ENCODE results near the gene MBTPS1. TPM values are rescaled to one million over a fixed set of nuclear protein-coding genes. Genes with fewer than 3 reads are reported as not detected.

The MBTPS1 gene
- total and polyA plus RNA-seq, 4 donors, result 21.1 to 65.0 (median 30.8) TPM

GRCh38 chr16:84074721-84075120 is 42.0 kb downstream of the MBTPS1 start:
- 96% methylated on average over 3 of the region's 3 CpGs for WGBS
- Histone ChIP-seq H3K4me1 (ENCODE audit: control insufficient read depth in 4 of 4, insufficient read depth in 4 of 4, low read length in 3 of 4) (no peaks in the 10 kb centered on the region), H3K9me3 (ENCODE audit: control insufficient read depth in 4 of 4, low read length in 3 of 4) (no peaks in the 10 kb centered on the region), H3K4me3 (ENCODE audit: low read depth in 1 of 3, low read length in 3 of 3) (no peak overlapping the region), H3K27me3 (ENCODE audit: control insufficient read depth in 4 of 4, insufficient read depth in 4 of 4, low read length in 3 of 4) (no peaks in the 10 kb centered on the region), H3K9ac (ENCODE audit: low read depth in 1 of 2, low read length in 2 of 2) (no peak overlapping the region), H3K36me3 (ENCODE audit: control insufficient read depth in 4 of 4, insufficient read depth in 3 of 4, low read depth in 1 of 4, low read length in 3 of 4) (peaks cover 15 to 72% (median 47%) of the 10 kb centered on the region in 4 donors), H3K27ac (ENCODE audit: low read depth in 1 of 2, low read length in 2 of 2) (no peak overlapping the region)
- DNase-seq (ENCODE audit: low spot score), result no peak
- TF ChIP-seq, protein P1, sequence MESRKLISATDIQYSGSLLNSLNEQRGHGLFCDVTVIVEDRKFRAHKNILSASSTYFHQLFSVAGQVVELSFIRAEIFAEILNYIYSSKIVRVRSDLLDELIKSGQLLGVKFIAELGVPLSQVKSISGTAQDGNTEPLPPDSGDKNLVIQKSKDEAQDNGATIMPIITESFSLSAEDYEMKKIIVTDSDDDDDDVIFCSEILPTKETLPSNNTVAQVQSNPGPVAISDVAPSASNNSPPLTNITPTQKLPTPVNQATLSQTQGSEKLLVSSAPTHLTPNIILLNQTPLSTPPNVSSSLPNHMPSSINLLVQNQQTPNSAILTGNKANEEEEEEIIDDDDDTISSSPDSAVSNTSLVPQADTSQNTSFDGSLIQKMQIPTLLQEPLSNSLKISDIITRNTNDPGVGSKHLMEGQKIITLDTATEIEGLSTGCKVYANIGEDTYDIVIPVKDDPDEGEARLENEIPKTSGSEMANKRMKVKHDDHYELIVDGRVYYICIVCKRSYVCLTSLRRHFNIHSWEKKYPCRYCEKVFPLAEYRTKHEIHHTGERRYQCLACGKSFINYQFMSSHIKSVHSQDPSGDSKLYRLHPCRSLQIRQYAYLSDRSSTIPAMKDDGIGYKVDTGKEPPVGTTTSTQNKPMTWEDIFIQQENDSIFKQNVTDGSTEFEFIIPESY (IDR thresholded peaks at IDR 0.05), result no peak
- TF ChIP-seq SP1 (IDR thresholded peaks at IDR 0.05) (no peak), FOXA2 (IDR thresholded peaks at IDR 0.05) (no peak), EGR1 (IDR thresholded peaks at IDR 0.05; ENCODE audit: low read depth in 2 of 2) (no peak), RXRA (IDR thresholded peaks at IDR 0.05) (no peak), HNF4A (conservative IDR thresholded peaks at IDR 0.05) (no peak), NR2F2 (IDR thresholded peaks at IDR 0.05) (no peak), FOXA1 (IDR thresholded peaks at IDR 0.05) (no peak), HNF4G (IDR thresholded peaks at IDR 0.05) (no peak)
- TF ChIP-seq, protein P2, sequence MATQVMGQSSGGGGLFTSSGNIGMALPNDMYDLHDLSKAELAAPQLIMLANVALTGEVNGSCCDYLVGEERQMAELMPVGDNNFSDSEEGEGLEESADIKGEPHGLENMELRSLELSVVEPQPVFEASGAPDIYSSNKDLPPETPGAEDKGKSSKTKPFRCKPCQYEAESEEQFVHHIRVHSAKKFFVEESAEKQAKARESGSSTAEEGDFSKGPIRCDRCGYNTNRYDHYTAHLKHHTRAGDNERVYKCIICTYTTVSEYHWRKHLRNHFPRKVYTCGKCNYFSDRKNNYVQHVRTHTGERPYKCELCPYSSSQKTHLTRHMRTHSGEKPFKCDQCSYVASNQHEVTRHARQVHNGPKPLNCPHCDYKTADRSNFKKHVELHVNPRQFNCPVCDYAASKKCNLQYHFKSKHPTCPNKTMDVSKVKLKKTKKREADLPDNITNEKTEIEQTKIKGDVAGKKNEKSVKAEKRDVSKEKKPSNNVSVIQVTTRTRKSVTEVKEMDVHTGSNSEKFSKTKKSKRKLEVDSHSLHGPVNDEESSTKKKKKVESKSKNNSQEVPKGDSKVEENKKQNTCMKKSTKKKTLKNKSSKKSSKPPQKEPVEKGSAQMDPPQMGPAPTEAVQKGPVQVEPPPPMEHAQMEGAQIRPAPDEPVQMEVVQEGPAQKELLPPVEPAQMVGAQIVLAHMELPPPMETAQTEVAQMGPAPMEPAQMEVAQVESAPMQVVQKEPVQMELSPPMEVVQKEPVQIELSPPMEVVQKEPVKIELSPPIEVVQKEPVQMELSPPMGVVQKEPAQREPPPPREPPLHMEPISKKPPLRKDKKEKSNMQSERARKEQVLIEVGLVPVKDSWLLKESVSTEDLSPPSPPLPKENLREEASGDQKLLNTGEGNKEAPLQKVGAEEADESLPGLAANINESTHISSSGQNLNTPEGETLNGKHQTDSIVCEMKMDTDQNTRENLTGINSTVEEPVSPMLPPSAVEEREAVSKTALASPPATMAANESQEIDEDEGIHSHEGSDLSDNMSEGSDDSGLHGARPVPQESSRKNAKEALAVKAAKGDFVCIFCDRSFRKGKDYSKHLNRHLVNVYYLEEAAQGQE (IDR thresholded peaks at IDR 0.05), result no peak

GRCh38 chr16:84072014-84072413 is 44.7 kb downstream of the MBTPS1 start:
- Histone ChIP-seq H3K9ac (ENCODE audit: low read depth in 1 of 2, low read length in 2 of 2) (no peak overlapping the region), H3K9me3 (ENCODE audit: control insufficient read depth in 4 of 4, low read length in 3 of 4) (no peaks in the 10 kb centered on the region), H3K4me1 (ENCODE audit: control insufficient read depth in 4 of 4, insufficient read depth in 4 of 4, low read length in 3 of 4) (no peaks in the 10 kb centered on the region), H3K36me3 (ENCODE audit: control insufficient read depth in 4 of 4, insufficient read depth in 3 of 4, low read depth in 1 of 4, low read length in 3 of 4) (peaks cover 15 to 80% (median 64%) of the 10 kb centered on the region in 4 donors), H3K4me3 (ENCODE audit: low read depth in 1 of 3, low read length in 3 of 3) (no peak overlapping the region), H3K27ac (ENCODE audit: low read depth in 1 of 2, low read length in 2 of 2) (no peak overlapping the region), H3K27me3 (ENCODE audit: control insufficient read depth in 4 of 4, insufficient read depth in 4 of 4, low read length in 3 of 4) (no peaks in the 10 kb centered on the region)
- DNase-seq (ENCODE audit: low spot score), result no peak
- WGBS, result 91% methylated on average over 10 of the region's 10 CpGs
- TF ChIP-seq HNF4A (conservative IDR thresholded peaks at IDR 0.05), result no peak
- TF ChIP-seq SP1 (IDR thresholded peaks at IDR 0.05), result no peak
- TF ChIP-seq HNF4G (IDR thresholded peaks at IDR 0.05), result no peak
- no peak for TF ChIP-seq JUND (IDR thresholded peaks at IDR 0.05)
- TF ChIP-seq, protein P3, sequence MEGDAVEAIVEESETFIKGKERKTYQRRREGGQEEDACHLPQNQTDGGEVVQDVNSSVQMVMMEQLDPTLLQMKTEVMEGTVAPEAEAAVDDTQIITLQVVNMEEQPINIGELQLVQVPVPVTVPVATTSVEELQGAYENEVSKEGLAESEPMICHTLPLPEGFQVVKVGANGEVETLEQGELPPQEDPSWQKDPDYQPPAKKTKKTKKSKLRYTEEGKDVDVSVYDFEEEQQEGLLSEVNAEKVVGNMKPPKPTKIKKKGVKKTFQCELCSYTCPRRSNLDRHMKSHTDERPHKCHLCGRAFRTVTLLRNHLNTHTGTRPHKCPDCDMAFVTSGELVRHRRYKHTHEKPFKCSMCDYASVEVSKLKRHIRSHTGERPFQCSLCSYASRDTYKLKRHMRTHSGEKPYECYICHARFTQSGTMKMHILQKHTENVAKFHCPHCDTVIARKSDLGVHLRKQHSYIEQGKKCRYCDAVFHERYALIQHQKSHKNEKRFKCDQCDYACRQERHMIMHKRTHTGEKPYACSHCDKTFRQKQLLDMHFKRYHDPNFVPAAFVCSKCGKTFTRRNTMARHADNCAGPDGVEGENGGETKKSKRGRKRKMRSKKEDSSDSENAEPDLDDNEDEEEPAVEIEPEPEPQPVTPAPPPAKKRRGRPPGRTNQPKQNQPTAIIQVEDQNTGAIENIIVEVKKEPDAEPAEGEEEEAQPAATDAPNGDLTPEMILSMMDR (IDR thresholded peaks at IDR 0.05; ENCODE audit: low read depth, low read length, missing input control), result no peak
- TF ChIP-seq TAF1 (conservative IDR thresholded peaks at IDR 0.05), result no peak
- no peak for TF ChIP-seq NR2F2 (IDR thresholded peaks at IDR 0.05)
- no peak for TF ChIP-seq FOXA2 (IDR thresholded peaks at IDR 0.05)
- TF ChIP-seq GABPA (IDR thresholded peaks at IDR 0.05 in 1 of 2, conservative IDR thresholded peaks at IDR 0.05 in 1 of 2), result no peak
- TF ChIP-seq, protein P2 (IDR thresholded peaks at IDR 0.05), result no peak
- TF ChIP-seq RAD21 (IDR thresholded peaks at IDR 0.05), result no peak
- TF ChIP-seq, protein P1 (IDR thresholded peaks at IDR 0.05), result no peak
- no peak for TF ChIP-seq RXRA (IDR thresholded peaks at IDR 0.05)
- TF ChIP-seq EGR1 (IDR thresholded peaks at IDR 0.05; ENCODE audit: low read depth in 2 of 2), result no peak
- no peak for TF ChIP-seq ATF3 (IDR thresholded peaks at IDR 0.05)
- TF ChIP-seq, protein P4, sequence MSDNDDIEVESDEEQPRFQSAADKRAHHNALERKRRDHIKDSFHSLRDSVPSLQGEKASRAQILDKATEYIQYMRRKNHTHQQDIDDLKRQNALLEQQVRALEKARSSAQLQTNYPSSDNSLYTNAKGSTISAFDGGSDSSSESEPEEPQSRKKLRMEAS (IDR thresholded peaks at IDR 0.05), result no peak
- TF ChIP-seq FOXA1 (IDR thresholded peaks at IDR 0.05), result no peak

Measured in liver (tissue), 9 donors.